PC-9 (cell line): ENCODE results near the gene WNT8B. TPM values are rescaled to one million over a fixed set of nuclear protein-coding genes. Genes with fewer than 3 reads are reported as not detected.

Experiments
- BruUV-seq: library from RNA; stranded (reverse); fragments of 400-500 nt; replicated peaks from 2 replicates; lab custom pipeline; 2021; lab: Mats Ljungman, UMichigan
- CTCF ChIA-PET: fragments of 300-600 bp; sonication (Branson Sonifier 250); formaldehyde crosslinking; loops from one replicate; lab custom pipeline; 2022; ENCODE audit warnings: antibody characterized with exemption; lab: Charles Lee
- POLR2A ChIA-PET: fragments of 300-600 bp; sonication (Branson Sonifier 250); formaldehyde crosslinking; loops from one replicate; lab custom pipeline; 2022; ENCODE audit warnings: antibody characterized with exemption; ENCODE audit not compliant: unreplicated experiment; lab: Charles Lee
- DNase-seq, 2 experiments: peaks; one replicate each; pipeline versions ENCODE4 v3.0.0 to v3.0.0-alpha.2; 2015 to 2022; ENCODE audit warnings: mixed read lengths in 1 of 2
- H2AFZ ChIP-seq: fragments of 200-600 bp; sonication (generic); 2 replicates; pipeline ENCODE4 v1.8.1; 2017; ENCODE audit warnings: antibody characterized with exemption
- H3F3A ChIP-seq: fragments of 200-600 bp; sonication (generic); 2 replicates; pipeline ENCODE4 v1.8.1; 2017; ENCODE audit warnings: antibody characterized with exemption, mild to moderate bottlenecking, low read depth; ENCODE audit not compliant: insufficient read depth
- H3K27ac ChIP-seq: fragments of 200-600 bp; sonication (generic); 2 replicates; pipeline ENCODE4 v1.6.1; 2016; ENCODE audit warnings: mixed run types
- H3K27me3 ChIP-seq: fragments of 200-600 bp; sonication (generic); 2 replicates; pipeline ENCODE4 v1.6.1; 2016; ENCODE audit warnings: low read depth, mixed run types; ENCODE audit not compliant: insufficient read depth
- H3K36me3 ChIP-seq: fragments of 200-600 bp; sonication (generic); 2 replicates; pipeline ENCODE4 v1.6.1; 2016; ENCODE audit warnings: low read depth, mixed run types
- H3K4me1 ChIP-seq: fragments of 200-600 bp; sonication (generic); replicated peaks from 2 replicates; pipeline ENCODE4 v1.6.1; 2016; ENCODE audit warnings: mixed run types; ENCODE audit not compliant: insufficient read depth
- H3K4me2 ChIP-seq: fragments of 200-600 bp; sonication (generic); 2 replicates; pipeline ENCODE4 v1.6.1; 2017; ENCODE audit warnings: mixed run types
- H3K4me3 ChIP-seq: fragments of 200-600 bp; sonication (generic); 2 replicates; pipeline ENCODE4 v1.6.1; 2016; ENCODE audit warnings: mixed run types
- H3K79me2 ChIP-seq: fragments of 200-600 bp; sonication (generic); 2 replicates; pipeline ENCODE4 v1.6.1; 2017; ENCODE audit warnings: low read depth, mixed run types
- H3K9me2 ChIP-seq: fragments of 200-600 bp; sonication (generic); 2 replicates; pipeline ENCODE4 v1.8.1; 2017; ENCODE audit warnings: mild to moderate bottlenecking; ENCODE audit not compliant: insufficient read depth
- H3K9me3 ChIP-seq: fragments of 200-600 bp; sonication (generic); 2 replicates; pipeline ENCODE4 v1.8.1; 2016; ENCODE audit warnings: low read depth; ENCODE audit not compliant: insufficient read depth
- H4K20me1 ChIP-seq: fragments of 200-600 bp; sonication (generic); 2 replicates; pipeline ENCODE4 v1.8.1; 2017; ENCODE audit not compliant: insufficient read depth
- CTCF ChIP-seq: fragments of 200-600 bp; sonication (generic); conservative IDR thresholded peaks from 2 replicates; pipeline ENCODE4 v1.6.1; 2017; ENCODE audit warnings: mixed run types, antibody characterized with exemption, mild to moderate bottlenecking, moderate library complexity
- EZH2 ChIP-seq: fragments of 200-600 bp; sonication (generic); IDR thresholded peaks from 2 replicates; pipeline ENCODE4 v1.8.0; 2017; ENCODE audit warnings: antibody characterized with exemption, low read depth
- intact Hi-C: fragments of 100-400 bp; cut with micrococcal nuclease; formaldehyde crosslinking; loops from one replicate; pipeline ENCODE4 v1.10.0; 2022; ENCODE audit not compliant: unreplicated experiment
- total RNA-seq: library from RNA; stranded (reverse); gene quantifications from 2 replicates; pipeline ENCODE4 v1.2.3, GENCODE V29; 2021

Gene WNT8B
- total RNA-seq, 1 experiment from 2014 or later, result not detected

GRCh38 chr10:100531761-100532160 is 69.0 kb downstream of the WNT8B start:
- H3K4me1 ChIP-seq, result peaks cover 16% of the 10 kb centered on the region; the same call in 1 of the 2 replicates
- peaks cover 29% of the 10 kb centered on the region for H3K79me2 ChIP-seq
- ChIA-PET POLR2A (no interaction called here), CTCF (no interaction called here)
- no peaks in the 10 kb centered on the region for H3K9me3 ChIP-seq
- no peaks in the 10 kb centered on the region for H3F3A ChIP-seq
- intact Hi-C loops, result no loop called here
- H3K27ac ChIP-seq, result no peak overlapping the region
- DNase-seq, result no peak
- H3K4me2 ChIP-seq, result no peak overlapping the region
- no TSS peak for BruUV-seq
- H3K9me2 ChIP-seq, result no peaks in the 10 kb centered on the region
- no peak for TF ChIP-seq CTCF
- no peak for TF ChIP-seq EZH2
- H3K36me3 ChIP-seq, result no peaks in the 10 kb centered on the region
- H3K4me3 ChIP-seq, result no peak overlapping the region
- H2AFZ ChIP-seq, result no peak overlapping the region
- no peaks in the 10 kb centered on the region for H3K27me3 ChIP-seq
- 0 out of 2 replicates have a peak, but pooled peaks cover 2% of the 10 kb centered on the region for H4K20me1 ChIP-seq

Other genes with a start within 250 kb of the WNT8B start
- gene CHUK, start 233.4 kb upstream of the WNT8B start, total RNA-seq, result 6.2 and 7.8 TPM in 2 replicates
- gene CWF19L1, start 195.4 kb upstream of the WNT8B start, total RNA-seq, result 17.9 and 20.4 TPM in 2 replicates
- 9.9 and 17.9 TPM in 2 replicates for gene BLOC1S2, start 176.3 kb upstream of the WNT8B start, total RNA-seq
- gene PKD2L1, start 132.8 kb upstream of the WNT8B start, total RNA-seq, result not detected in 2 replicates
- gene SCD, start 115.8 kb upstream of the WNT8B start, total RNA-seq, result 220 and 518 TPM in 2 replicates
- gene SEC31B, start 56.9 kb downstream of the WNT8B start, total RNA-seq, result 7.4 and 9.2 TPM in 2 replicates
- 85.7 and 86.0 TPM in 2 replicates for gene NDUFB8, start 66.9 kb downstream of the WNT8B start, total RNA-seq
- 37.5 and 42.0 TPM in 2 replicates for gene HIF1AN, start 72.9 kb downstream of the WNT8B start, total RNA-seq